Activated T-helper 1 cell treated with anti-CD3 and anti-CD28 coated beads, Interleukin-12 subunit alpha, Interleukin-12 subunit beta, Interleukin-2, Interleukin-4 antibody, amounts not matched to agents 30 ng/mL and 10 ng/mL and 1 ng/mL, durations not matched to agents 14 hours and 24 hours and 36 hours (primary cell): ENCODE results near the gene HCRT. TPM values are rescaled to one million over a fixed set of nuclear protein-coding genes. Genes with fewer than 3 reads are reported as not detected.
A peak's percentile ranks its signal among the peaks of the same experiment; 100 is the strongest.

ENCODE experiments used
- DNase-seq: peaks from one replicate; pipeline ENCODE4 v3.0.0; 2021; ENCODE audit warnings: low spot score
- H3K27ac Mint-ChIP-seq: one replicate; pipeline ENCODE4 v1.8.0; 2021; ENCODE audit warnings: mild to moderate bottlenecking, mixed read lengths
- H3K27me3 Mint-ChIP-seq: one replicate; pipeline ENCODE4 v1.8.0; 2022; ENCODE audit warnings: mild to moderate bottlenecking, moderate library complexity, mixed read lengths; ENCODE audit not compliant: insufficient read depth
- H3K36me3 Mint-ChIP-seq: one replicate; pipeline ENCODE4 v1.8.0; 2021; ENCODE audit warnings: low read depth, mixed read lengths
- H3K4me1 Mint-ChIP-seq: one replicate; pipeline ENCODE4 v1.8.0; 2021; ENCODE audit warnings: low read depth, mixed read lengths
- H3K4me3 Mint-ChIP-seq: one replicate; pipeline ENCODE4 v1.8.0; 2021; ENCODE audit warnings: mild to moderate bottlenecking, moderate library complexity, mixed read lengths
- H3K9me3 Mint-ChIP-seq: one replicate; pipeline ENCODE4 v1.8.0; 2021; ENCODE audit warnings: mixed read lengths
- intact Hi-C: fragments of 100-400 bp; cut with micrococcal nuclease; formaldehyde crosslinking; loops from one replicate; pipeline ENCODE4 v1.15.1; 2024
- total RNA-seq: library from RNA; stranded (reverse); gene quantifications from 2 replicates; pipeline ENCODE4 v1.2.3, GENCODE V29; 2022

HCRT gene
- total RNA-seq, 1 donor from 2014 or later, result not detected

DNA sequence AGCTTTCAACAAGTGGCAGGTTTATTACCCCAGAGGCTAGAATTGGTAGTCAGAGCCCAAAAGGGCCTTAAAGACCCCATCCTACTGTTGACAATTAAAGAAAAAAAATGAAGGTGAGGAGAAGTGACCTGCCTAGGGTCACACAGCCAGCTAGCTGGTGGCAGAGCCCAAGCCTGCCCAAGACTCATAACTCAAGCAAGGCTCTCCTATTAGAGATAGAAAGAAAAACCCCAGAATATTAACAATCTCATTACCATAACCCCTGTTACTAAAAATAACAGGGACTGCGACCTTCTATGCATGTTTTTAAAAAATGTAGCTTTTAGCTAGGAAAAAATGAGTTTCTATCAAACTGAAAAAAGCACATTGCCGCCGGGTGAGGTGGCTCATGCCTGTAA lies 48.6 kb downstream of the HCRT start:
- Mint-ChIP-seq H3K9me3 (no peaks in the 10 kb centered on the region), H3K27me3 (no peaks in the 10 kb centered on the region), H3K4me1 (peaks cover 40% of the 10 kb centered on the region), H3K36me3 (peaks cover 21% of the 10 kb centered on the region), H3K27ac (no peak overlapping the region), H3K4me3 (no peak overlapping the region)
- no peak for DNase-seq
- intact Hi-C loops, result no loop called here

- Mint-ChIP-seq H3K4me1 (peaks cover 47% of the 10 kb centered on the region), H3K27ac (peak overlapping the region; percentile 40), H3K27me3 (no peaks in the 10 kb centered on the region), H3K36me3 (peaks cover 21% of the 10 kb centered on the region), H3K9me3 (no peaks in the 10 kb centered on the region), H3K4me3 (no peak overlapping the region)
- intact Hi-C loops, result no loop called here
- no peak for DNase-seq
Measured at GRCh38 chr17:42135664-42136653, 49.3 kb downstream of the HCRT start.

DNA sequence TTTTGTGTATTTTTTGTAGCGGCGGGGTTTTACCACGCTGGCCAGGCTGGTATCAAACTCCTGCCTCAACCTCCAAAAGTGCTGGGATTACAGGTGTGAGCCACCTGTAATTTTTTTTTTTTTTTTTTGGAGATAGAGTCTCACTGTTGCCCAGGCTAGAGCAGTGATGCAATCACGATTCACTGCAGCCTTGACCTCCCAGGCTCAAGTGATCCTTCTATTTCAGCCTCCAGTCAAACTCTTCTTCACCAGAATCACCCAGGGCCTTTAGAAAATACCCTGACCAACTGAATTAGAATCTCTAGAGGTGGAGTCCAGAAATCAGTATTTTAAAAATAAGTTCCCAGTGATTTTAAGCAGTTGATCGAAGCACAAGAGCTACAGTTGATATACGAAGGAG lies 50.1 kb downstream of the HCRT start:
- no peaks in the 10 kb centered on the region for H3K27me3 Mint-ChIP-seq
- H3K4me1 Mint-ChIP-seq, result peaks cover 52% of the 10 kb centered on the region
- no peak overlapping the region for H3K4me3 Mint-ChIP-seq
- DNase-seq, result no peak
- peaks cover 23% of the 10 kb centered on the region for H3K36me3 Mint-ChIP-seq
- peak overlapping the region; percentile 12 for H3K27ac Mint-ChIP-seq
- intact Hi-C loops, result no loop called here
- no peaks in the 10 kb centered on the region for H3K9me3 Mint-ChIP-seq

Other genes with a start within 250 kb of the HCRT start
- 89.1 and 89.8 TPM in 2 replicates for gene CNP, start 218.7 kb downstream of the HCRT start, total RNA-seq
- gene DNAJC7, start 168.0 kb downstream of the HCRT start, total RNA-seq, result 124 and 129 TPM in 2 replicates
- gene NKIRAS2, start 165.4 kb downstream of the HCRT start, total RNA-seq, result 32.6 and 36.3 TPM in 2 replicates
- gene C17orf113, start 134.9 kb downstream of the HCRT start, total RNA-seq, result 0.05 TPM in 2 replicates
- gene ZNF385C, start 87.0 kb downstream of the HCRT start, total RNA-seq, result 0.10 TPM in 1 of 2 replicates, not detected in the other
- 26.9 and 28.4 TPM in 2 replicates for gene DHX58, start 72.7 kb downstream of the HCRT start, total RNA-seq
- gene KAT2A, start 64.1 kb downstream of the HCRT start, total RNA-seq, result 70.8 and 76.9 TPM in 2 replicates
- 0.10 TPM in 1 of 2 replicates, not detected in the other for gene HSPB9, start 62.6 kb downstream of the HCRT start, total RNA-seq
- gene RAB5C, start 30.5 kb downstream of the HCRT start, total RNA-seq, result 73.3 and 80.0 TPM in 2 replicates
- 1.7 and 1.9 TPM in 2 replicates for gene KCNH4, start 4.3 kb downstream of the HCRT start, total RNA-seq
- 15.2 and 15.5 TPM in 2 replicates for gene GHDC, start 9.0 kb upstream of the HCRT start, total RNA-seq
- 191 and 199 TPM in 2 replicates for gene STAT5B, start 90.9 kb upstream of the HCRT start, total RNA-seq
- gene STAT5A, start 103.0 kb upstream of the HCRT start, total RNA-seq, result 375 and 381 TPM in 2 replicates
- 240 and 241 TPM in 2 replicates for gene STAT3, start 203.0 kb upstream of the HCRT start, total RNA-seq
- gene CAVIN1, start 237.8 kb upstream of the HCRT start, total RNA-seq, result 0.91 and 0.96 TPM in 2 replicates